Right atrium auricular region (tissue), 2 donors: ENCODE results near the gene FAH. TPM values are rescaled to one million over a fixed set of nuclear protein-coding genes. Genes with fewer than 3 reads are reported as not detected.

ENCODE experiments used
- DNase-seq: peaks from one replicate; pipeline ENCODE4 v3.0.0-alpha.2; 2019; ENCODE audit warnings: low spot score
- H3K27ac ChIP-seq, 2 donors: fragments of 200-600 bp; sonication (generic); 1 replicate in 1 of 2; 2 replicates in 1 of 2; pipeline ENCODE4 v1.5.1; 2016 to 2019
- H3K27me3 ChIP-seq, 2 donors: fragments of 200-600 bp; sonication (generic); one replicate each; pipeline versions ENCODE4 v1.5.1 to v1.6.0; 2017 to 2019
- H3K36me3 ChIP-seq: fragments of 200-600 bp; sonication (generic); one replicate; pipeline ENCODE4 v1.5.1; 2016
- H3K4me1 ChIP-seq, 2 donors: fragments of 200-600 bp; sonication (generic); one replicate each; pipeline versions ENCODE4 v1.5.1 to v1.6.0; 2017 to 2019
- H3K4me3 ChIP-seq, 2 donors: fragments of 200-600 bp; sonication (generic); 1 replicate in 1 of 2; 2 replicates in 1 of 2; pipeline ENCODE4 v1.5.1; 2017 to 2019; ENCODE audit warnings: mild to moderate bottlenecking in 1 of 2, moderate library complexity in 1 of 2
- H3K9me3 ChIP-seq, 2 donors: fragments of 200-600 bp; sonication (generic); one replicate each; pipeline ENCODE4 v1.5.1; 2019
- total RNA-seq, 2 donors: library from RNA; depleted of rRNA; stranded (reverse); fragments of >200 nt; gene quantifications; one replicate each; pipeline ENCODE4 v1.1.0, GENCODE V29; 2016
- TF ChIP-seq, protein P1 (sequence below), 2 donors: fragments of 200-600 bp; sonication (generic); IDR thresholded peaks; one replicate each; pipeline ENCODE4 v1.5.1; 2019; ENCODE audit warnings: antibody characterized with exemption in 2 of 2

FAH gene
- total RNA-seq, 2 donors from 2014 or later, result 14.4 to 14.6 TPM

DNA sequence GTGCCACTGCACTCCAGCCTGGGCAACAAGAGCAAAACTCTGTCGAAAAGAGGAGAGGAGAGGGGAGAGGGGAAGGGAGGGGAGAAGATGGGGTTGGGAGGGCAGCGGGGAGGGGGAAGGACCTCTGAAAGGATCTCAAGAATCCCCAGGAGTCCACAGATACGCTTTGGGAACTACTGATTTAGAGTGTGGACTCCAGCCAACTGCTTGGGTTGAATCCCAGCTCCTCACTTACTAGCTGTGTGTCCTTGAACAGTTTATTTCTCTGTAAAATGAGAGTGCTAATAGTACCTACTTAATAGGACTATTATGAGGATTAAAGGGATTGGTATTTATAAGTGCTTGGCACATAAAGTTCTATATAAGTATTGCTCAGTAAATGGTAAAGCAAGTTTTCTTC, 45.0 kb upstream of the FAH start:
- Histone ChIP-seq H3K9me3 (no peaks in the 10 kb centered on the region), H3K4me3 (no peak overlapping the region), H3K27me3 (no peaks in the 10 kb centered on the region), H3K27ac (no peak overlapping the region), H3K36me3 (no peaks in the 10 kb centered on the region), H3K4me1 (peaks cover 0 to 17% of the 10 kb centered on the region in 2 donors)
- TF ChIP-seq, protein P1, sequence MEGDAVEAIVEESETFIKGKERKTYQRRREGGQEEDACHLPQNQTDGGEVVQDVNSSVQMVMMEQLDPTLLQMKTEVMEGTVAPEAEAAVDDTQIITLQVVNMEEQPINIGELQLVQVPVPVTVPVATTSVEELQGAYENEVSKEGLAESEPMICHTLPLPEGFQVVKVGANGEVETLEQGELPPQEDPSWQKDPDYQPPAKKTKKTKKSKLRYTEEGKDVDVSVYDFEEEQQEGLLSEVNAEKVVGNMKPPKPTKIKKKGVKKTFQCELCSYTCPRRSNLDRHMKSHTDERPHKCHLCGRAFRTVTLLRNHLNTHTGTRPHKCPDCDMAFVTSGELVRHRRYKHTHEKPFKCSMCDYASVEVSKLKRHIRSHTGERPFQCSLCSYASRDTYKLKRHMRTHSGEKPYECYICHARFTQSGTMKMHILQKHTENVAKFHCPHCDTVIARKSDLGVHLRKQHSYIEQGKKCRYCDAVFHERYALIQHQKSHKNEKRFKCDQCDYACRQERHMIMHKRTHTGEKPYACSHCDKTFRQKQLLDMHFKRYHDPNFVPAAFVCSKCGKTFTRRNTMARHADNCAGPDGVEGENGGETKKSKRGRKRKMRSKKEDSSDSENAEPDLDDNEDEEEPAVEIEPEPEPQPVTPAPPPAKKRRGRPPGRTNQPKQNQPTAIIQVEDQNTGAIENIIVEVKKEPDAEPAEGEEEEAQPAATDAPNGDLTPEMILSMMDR (IDR thresholded peaks at IDR 0.05), result no peak
- DNase-seq, result no peak

DNA sequence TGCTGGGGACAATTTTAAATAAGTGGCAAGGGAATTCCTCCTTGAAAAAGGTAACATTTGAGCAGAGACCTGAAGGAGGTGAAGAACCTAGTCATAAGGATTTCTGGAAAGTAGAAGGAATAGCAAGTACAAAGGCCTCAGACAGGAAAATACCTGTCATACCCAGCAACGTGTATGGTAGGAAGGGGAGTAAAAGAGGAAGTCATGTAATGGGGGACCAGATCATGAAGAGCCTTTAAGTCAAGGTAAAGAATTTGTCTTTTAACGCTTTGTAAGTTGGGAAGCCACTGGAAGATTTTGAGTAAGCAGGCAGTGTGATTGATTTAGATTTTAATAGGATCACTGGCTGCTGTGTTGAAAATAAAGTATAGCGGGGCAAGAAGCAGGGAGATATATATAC, 43.4 kb upstream of the FAH start:
- Histone ChIP-seq H3K4me3 (no peak overlapping the region), H3K27me3 (no peaks in the 10 kb centered on the region), H3K9me3 (no peaks in the 10 kb centered on the region), H3K36me3 (no peaks in the 10 kb centered on the region), H3K27ac (no peak overlapping the region), H3K4me1 (peaks cover 0 to 17% of the 10 kb centered on the region in 2 donors)
- DNase-seq, result no peak
- TF ChIP-seq, protein P1 (IDR thresholded peaks at IDR 0.05), result no peak

DNA sequence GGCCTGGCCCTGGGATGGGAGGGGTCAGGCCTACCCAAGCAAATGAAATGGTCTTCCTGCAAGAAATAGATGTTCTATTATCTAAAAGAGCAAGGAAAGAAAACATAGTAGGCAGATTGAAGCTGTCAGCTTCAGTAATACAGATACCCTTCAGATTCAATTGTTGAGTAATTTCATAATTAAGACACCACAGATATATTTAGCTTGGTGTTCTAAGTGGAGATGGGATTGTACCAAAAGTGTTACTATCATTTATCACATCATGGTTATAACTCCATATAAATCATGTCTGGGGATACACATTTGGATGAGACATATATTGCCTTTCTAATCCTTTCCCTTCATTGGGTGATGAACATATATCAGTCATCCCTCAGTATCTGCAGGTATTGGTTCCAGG, 41.9 kb upstream of the FAH start:
- Histone ChIP-seq H3K27me3 (no peaks in the 10 kb centered on the region), H3K36me3 (no peaks in the 10 kb centered on the region), H3K9me3 (no peaks in the 10 kb centered on the region), H3K4me1 (peaks cover 0 to 23% of the 10 kb centered on the region in 2 donors), H3K27ac (no peak overlapping the region), H3K4me3 (no peak overlapping the region)
- TF ChIP-seq, protein P1 (IDR thresholded peaks at IDR 0.05), result no peak
- no peak for DNase-seq

DNA sequence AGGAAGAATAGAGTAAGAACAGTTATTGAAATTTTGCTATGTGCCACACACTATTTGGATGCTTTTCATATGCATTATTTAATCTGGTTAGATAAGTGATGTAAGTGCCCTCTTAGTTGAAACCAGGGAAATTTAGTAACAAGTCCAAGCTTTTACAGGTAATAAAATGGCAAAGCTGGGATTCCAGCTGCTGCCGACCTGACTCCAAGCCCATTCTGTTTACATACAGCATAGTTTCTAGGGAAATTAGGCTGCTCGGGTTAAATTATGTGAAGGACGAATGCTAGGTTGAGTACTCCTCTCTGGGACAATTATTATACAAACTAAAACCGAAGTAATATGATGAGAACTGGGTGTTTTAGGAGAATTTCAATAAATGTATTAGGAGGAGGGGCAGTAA, 38.7 kb upstream of the FAH start:
- Histone ChIP-seq H3K4me1 (peaks cover 0 to 15% of the 10 kb centered on the region in 2 donors), H3K27ac (no peak overlapping the region), H3K4me3 (no peak overlapping the region), H3K9me3 (no peaks in the 10 kb centered on the region), H3K36me3 (no peaks in the 10 kb centered on the region), H3K27me3 (no peaks in the 10 kb centered on the region)
- no peak for DNase-seq
- TF ChIP-seq, protein P1 (IDR thresholded peaks at IDR 0.05), result no peak

DNA sequence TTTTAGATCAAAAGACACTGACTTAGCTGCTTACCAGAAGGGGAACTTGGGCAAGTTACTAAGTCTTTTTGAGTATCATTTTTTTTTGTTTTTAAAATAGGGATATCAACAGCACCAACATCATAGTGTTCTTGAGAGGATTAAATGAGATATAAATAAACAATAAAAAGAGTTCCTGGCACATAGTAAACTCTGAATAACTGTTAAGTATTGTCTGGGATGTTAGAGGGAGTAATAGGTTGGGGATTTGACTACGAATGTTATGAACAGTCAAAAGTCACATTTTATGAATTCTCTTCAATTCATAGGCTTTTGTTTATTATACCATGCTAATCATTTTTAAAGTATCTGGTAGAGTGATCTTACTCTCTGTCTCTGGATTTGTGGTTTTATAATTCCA, 37.8 kb upstream of the FAH start:
- Histone ChIP-seq H3K36me3 (no peaks in the 10 kb centered on the region), H3K9me3 (no peaks in the 10 kb centered on the region), H3K4me3 (no peak overlapping the region), H3K27me3 (no peaks in the 10 kb centered on the region), H3K27ac (no peak overlapping the region), H3K4me1 (peaks cover 0 to 15% of the 10 kb centered on the region in 2 donors)
- DNase-seq, result no peak
- TF ChIP-seq, protein P1 (IDR thresholded peaks at IDR 0.05), result no peak

DNA sequence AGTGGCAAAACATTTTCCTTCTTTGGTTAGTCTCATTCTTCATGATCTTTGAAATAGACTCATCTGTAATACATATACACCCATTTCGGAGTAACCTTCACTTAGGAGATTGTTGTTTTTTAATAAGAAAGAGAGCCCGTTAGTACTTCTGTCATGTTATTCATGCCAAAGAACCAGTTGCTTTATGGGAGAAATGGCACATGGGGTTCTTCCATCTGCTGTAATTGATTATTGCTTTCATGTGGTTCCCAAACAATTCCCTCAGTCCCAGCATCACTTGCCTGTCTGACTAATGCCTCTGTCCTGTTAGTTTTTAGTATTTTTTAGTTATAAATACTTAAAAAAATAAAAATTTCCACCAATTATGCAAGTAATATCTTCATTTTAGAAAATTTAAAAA, 33.8 kb upstream of the FAH start:
- Histone ChIP-seq H3K4me3 (no peak overlapping the region), H3K9me3 (no peaks in the 10 kb centered on the region), H3K27ac (no peak overlapping the region), H3K36me3 (peaks cover 22% of the 10 kb centered on the region), H3K27me3 (no peaks in the 10 kb centered on the region), H3K4me1 (peaks cover 0 to 8% of the 10 kb centered on the region in 2 donors)
- TF ChIP-seq, protein P1 (IDR thresholded peaks at IDR 0.05), result no peak
- DNase-seq, result no peak
